ENCODE results near the gene NOS3. TPM values are rescaled to one million over a fixed set of nuclear protein-coding genes. Genes with fewer than 3 reads are reported as not detected.

The NOS3 gene
- total RNA-seq, 1 donor from 2014 or later = 0.86 TPM

DNA sequence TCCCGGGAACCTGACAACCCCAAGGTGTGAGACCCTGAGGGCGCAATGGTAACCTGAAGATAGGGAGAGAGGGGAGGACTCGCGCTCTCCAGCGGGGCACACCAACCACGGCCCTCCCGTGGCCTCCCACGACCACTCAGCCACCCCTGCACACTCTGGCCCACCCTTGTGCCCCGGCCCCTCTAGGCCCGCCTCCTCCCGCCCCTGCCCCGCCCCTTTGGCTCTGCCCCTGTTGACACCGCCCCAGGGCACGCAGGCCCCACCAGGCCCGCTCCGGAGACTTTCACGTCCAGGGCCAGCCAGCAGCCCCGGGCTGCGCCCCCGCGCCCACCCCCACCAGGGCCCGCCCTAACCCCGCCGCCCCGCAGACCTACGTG, 22.5 kb downstream of the NOS3 start:
- Mint-ChIP-seq H3K4me1 (ENCODE audit: low read depth, unreplicated experiment) (peaks cover 14% of the 10 kb centered on the region), H3K27me3 (ENCODE audit: unreplicated experiment) (peaks cover 19% of the 10 kb centered on the region), H3K9me3 (ENCODE audit: unreplicated experiment) (peaks cover 13% of the 10 kb centered on the region), H3K4me3 (ENCODE audit: unreplicated experiment) (peak overlapping the region; percentile 7), H3K27ac (ENCODE audit: unreplicated experiment) (no peak overlapping the region), H3K36me3 (ENCODE audit: unreplicated experiment) (no peaks in the 10 kb centered on the region)
- TF ChIP-seq, protein P1, sequence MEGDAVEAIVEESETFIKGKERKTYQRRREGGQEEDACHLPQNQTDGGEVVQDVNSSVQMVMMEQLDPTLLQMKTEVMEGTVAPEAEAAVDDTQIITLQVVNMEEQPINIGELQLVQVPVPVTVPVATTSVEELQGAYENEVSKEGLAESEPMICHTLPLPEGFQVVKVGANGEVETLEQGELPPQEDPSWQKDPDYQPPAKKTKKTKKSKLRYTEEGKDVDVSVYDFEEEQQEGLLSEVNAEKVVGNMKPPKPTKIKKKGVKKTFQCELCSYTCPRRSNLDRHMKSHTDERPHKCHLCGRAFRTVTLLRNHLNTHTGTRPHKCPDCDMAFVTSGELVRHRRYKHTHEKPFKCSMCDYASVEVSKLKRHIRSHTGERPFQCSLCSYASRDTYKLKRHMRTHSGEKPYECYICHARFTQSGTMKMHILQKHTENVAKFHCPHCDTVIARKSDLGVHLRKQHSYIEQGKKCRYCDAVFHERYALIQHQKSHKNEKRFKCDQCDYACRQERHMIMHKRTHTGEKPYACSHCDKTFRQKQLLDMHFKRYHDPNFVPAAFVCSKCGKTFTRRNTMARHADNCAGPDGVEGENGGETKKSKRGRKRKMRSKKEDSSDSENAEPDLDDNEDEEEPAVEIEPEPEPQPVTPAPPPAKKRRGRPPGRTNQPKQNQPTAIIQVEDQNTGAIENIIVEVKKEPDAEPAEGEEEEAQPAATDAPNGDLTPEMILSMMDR (IDR thresholded peaks at IDR 0.05; ENCODE audit: partially characterized antibody, unreplicated experiment) = peak; percentile 6
- no peak for DNase-seq

DNA sequence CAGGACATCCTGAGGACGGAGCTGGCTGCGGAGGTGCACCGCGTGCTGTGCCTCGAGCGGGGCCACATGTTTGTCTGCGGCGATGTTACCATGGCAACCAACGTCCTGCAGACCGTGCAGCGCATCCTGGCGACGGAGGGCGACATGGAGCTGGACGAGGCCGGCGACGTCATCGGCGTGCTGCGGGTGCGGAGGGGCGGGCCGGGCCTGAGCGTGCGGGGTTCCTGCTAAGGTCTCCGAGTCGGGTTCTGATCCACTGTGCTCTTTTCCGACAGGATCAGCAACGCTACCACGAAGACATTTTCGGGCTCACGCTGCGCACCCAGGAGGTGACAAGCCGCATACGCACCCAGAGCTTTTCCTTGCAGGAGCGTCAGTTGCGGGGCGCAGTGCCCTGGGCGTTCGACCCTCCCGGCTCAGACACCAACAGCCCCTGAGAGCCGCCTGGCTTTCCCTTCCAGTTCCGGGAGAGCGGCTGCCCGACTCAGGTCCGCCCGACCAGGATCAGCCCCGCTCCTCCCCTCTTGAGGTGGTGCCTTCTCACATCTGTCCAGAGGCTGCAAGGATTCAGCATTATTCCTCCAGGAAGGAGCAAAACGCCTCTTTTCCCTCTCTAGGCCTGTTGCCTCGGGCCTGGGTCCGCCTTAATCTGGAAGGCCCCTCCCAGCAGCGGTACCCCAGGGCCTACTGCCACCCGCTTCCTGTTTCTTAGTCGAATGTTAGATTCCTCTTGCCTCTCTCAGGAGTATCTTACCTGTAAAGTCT, 23.1 kb downstream of the NOS3 start:
- H3K4me1 Mint-ChIP-seq (ENCODE audit: low read depth, unreplicated experiment) = peaks cover 15% of the 10 kb centered on the region
- peaks cover 20% of the 10 kb centered on the region for H3K27me3 Mint-ChIP-seq (ENCODE audit: unreplicated experiment)
- peaks cover 15% of the 10 kb centered on the region for H3K9me3 Mint-ChIP-seq (ENCODE audit: unreplicated experiment)
- no peaks in the 10 kb centered on the region for H3K36me3 Mint-ChIP-seq (ENCODE audit: unreplicated experiment)
- TF ChIP-seq, protein P1 (IDR thresholded peaks at IDR 0.05; ENCODE audit: partially characterized antibody, unreplicated experiment) = no peak
- H3K27ac Mint-ChIP-seq (ENCODE audit: unreplicated experiment) = no peak overlapping the region
- peak overlapping the region; percentile 84 for H3K4me3 Mint-ChIP-seq (ENCODE audit: unreplicated experiment)
- peak; percentile 96 for DNase-seq

DNA sequence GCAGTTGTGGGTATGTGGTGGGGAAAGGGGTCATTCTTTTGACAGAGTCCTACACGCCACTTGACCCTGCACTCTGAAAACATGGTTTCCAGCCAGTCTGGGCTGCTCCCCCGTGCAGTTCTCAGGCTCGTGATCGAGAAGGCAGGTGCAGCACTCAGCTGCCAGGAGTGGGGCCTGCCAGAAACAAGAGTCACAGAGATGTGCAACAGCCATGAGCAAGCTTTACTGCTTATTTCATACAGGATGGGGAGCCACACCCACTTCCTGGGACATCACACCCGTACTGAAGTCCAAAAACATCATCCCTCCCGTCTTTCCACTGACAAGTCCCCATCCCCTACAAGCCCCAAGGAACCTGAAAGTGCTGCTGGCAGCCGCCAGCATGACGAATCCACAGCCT, 24.1 kb downstream of the NOS3 start:
- Mint-ChIP-seq H3K27ac (ENCODE audit: unreplicated experiment) (no peak overlapping the region), H3K4me1 (ENCODE audit: low read depth, unreplicated experiment) (peaks cover 20% of the 10 kb centered on the region), H3K36me3 (ENCODE audit: unreplicated experiment) (no peaks in the 10 kb centered on the region), H3K27me3 (ENCODE audit: unreplicated experiment) (peaks cover 25% of the 10 kb centered on the region), H3K4me3 (ENCODE audit: unreplicated experiment) (peak overlapping the region; percentile 44), H3K9me3 (ENCODE audit: unreplicated experiment) (peaks cover 21% of the 10 kb centered on the region)
- TF ChIP-seq, protein P1 (IDR thresholded peaks at IDR 0.05; ENCODE audit: partially characterized antibody, unreplicated experiment) = no peak
- DNase-seq = no peak

DNA sequence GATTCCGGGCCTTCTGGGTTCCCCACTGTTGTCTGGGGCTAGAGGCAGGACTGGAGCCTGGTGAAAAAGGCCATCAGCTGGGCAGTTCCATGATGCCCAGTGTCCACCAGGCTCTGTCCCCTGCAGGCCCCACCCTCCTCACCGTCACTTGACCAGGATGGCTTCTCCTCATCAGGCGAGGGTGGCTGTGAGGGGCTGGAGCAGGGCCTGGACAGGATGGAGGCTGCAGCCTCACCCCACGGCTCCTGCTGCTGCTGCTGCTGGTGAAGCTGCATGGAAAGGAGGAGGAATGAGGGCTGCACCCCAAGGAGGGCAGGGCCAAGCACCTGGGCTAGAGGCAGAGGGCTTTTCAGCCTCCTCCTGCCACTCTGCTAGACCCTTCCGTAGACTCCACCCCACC, 25.1 kb downstream of the NOS3 start:
- Mint-ChIP-seq H3K27me3 (ENCODE audit: unreplicated experiment) (peaks cover 32% of the 10 kb centered on the region), H3K27ac (ENCODE audit: unreplicated experiment) (no peak overlapping the region), H3K4me3 (ENCODE audit: unreplicated experiment) (no peak overlapping the region), H3K4me1 (ENCODE audit: low read depth, unreplicated experiment) (peaks cover 31% of the 10 kb centered on the region), H3K36me3 (ENCODE audit: unreplicated experiment) (no peaks in the 10 kb centered on the region), H3K9me3 (ENCODE audit: unreplicated experiment) (peaks cover 27% of the 10 kb centered on the region)
- TF ChIP-seq, protein P1 (IDR thresholded peaks at IDR 0.05; ENCODE audit: partially characterized antibody, unreplicated experiment) = no peak
- DNase-seq = no peak

DNA sequence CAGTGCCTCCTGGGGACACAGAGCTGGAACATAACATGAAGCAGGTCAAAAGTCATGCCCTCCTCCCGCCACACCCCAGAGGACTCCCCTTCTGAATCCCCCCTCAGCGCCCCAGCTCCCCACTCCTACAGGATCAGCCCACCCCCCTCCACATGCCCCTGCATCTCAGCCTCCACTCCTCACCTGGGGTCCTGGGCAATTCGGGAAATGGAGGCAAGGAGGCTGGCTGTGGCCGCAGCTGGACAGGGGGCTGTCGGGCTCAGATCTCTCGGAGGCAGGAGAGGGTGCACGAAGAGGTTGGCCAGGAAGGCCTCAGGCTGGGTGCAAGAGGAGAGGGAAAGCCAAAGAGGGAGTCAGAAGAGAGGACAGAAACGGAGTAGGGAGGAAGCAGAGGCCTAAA, 25.7 kb downstream of the NOS3 start:
- DNase-seq = no peak
- no peak overlapping the region for H3K4me3 Mint-ChIP-seq (ENCODE audit: unreplicated experiment)
- H3K36me3 Mint-ChIP-seq (ENCODE audit: unreplicated experiment) = no peaks in the 10 kb centered on the region
- H3K27me3 Mint-ChIP-seq (ENCODE audit: unreplicated experiment) = peaks cover 32% of the 10 kb centered on the region
- no peak overlapping the region for H3K27ac Mint-ChIP-seq (ENCODE audit: unreplicated experiment)
- TF ChIP-seq, protein P1 (IDR thresholded peaks at IDR 0.05; ENCODE audit: partially characterized antibody, unreplicated experiment) = no peak
- H3K4me1 Mint-ChIP-seq (ENCODE audit: low read depth, unreplicated experiment) = peaks cover 33% of the 10 kb centered on the region
- peaks cover 28% of the 10 kb centered on the region for H3K9me3 Mint-ChIP-seq (ENCODE audit: unreplicated experiment)

Measured in glutamatergic neuron (in vitro differentiated cells).